Gastrocnemius medialis (tissue), 4 donors: ENCODE data around the gene DDX41. TPM values are rescaled to one million over a fixed set of nuclear protein-coding genes. Genes with fewer than 3 reads are reported as not detected.

Source experiments
- ATAC-seq, 2 donors: fragments of 150-250 bp; one replicate each; pipeline ENCODE4 v1.9.1; 2016
- DNase-seq, 2 donors: peaks; one replicate each; pipeline ENCODE4 v3.0.0-alpha.2; 2019
- H3K27ac ChIP-seq, 4 donors: fragments of 200-600 bp; sonication (generic); 1 replicate in 1 of 4; 2 replicates in 3 of 4; pipeline ENCODE4 v1.5.1; 2016 to 2018; ENCODE audit warnings: mild to moderate bottlenecking in 2 of 4, moderate library complexity in 1 of 4
- H3K27me3 ChIP-seq, 3 donors: fragments of 200-600 bp; sonication (generic) in 2 of 3; 1 replicate in 1 of 3; 2 replicates in 2 of 3; pipeline versions ENCODE4 v1.5.1 to v1.6.0; 2016 to 2019; ENCODE audit warnings: mild to moderate bottlenecking in 1 of 3, moderate library complexity in 1 of 3
- H3K36me3 ChIP-seq, 2 donors: fragments of 200-600 bp; sonication (generic) in 1 of 2; one replicate each; pipeline ENCODE4 v1.5.1; 2017 to 2018
- H3K4me1 ChIP-seq, 2 donors: fragments of 200-600 bp; sonication (generic) in 1 of 2; one replicate each; pipeline ENCODE4 v1.5.1; 2016 to 2017; ENCODE audit warnings: mild to moderate bottlenecking in 2 of 2
- H3K4me3 ChIP-seq, 4 donors: fragments of 200-600 bp; sonication (generic) in 3 of 4; 1 replicate in 1 of 4; 2 replicates in 3 of 4; pipeline ENCODE4 v1.5.1; 2016 to 2019; ENCODE audit warnings: mild to moderate bottlenecking in 2 of 4
- H3K9me3 ChIP-seq, 3 donors: fragments of 200-600 bp; sonication (generic) in 2 of 3; 1 replicate in 1 of 3; 2 replicates in 2 of 3; pipeline ENCODE4 v1.5.1; 2016 to 2019
- POLR2A ChIP-seq, 2 donors: fragments of 450-650 bp; IDR thresholded peaks; one replicate each; pipeline ENCODE4 v1.6.1; 2017; ENCODE audit warnings: antibody characterized with exemption in 2 of 2, mild to moderate bottlenecking in 2 of 2, moderate library complexity in 2 of 2
- in situ Hi-C, 4 donors: fragments of 200-750 bp; cut with MboI; loops; one replicate each; pipeline versions ENCODE4 v1.15.0 to v1.8.0; 2017; ENCODE audit warnings: low sequenced_read_pairs in 4 of 4
- intact Hi-C: fragments of 100-400 bp; cut with DNase I; formaldehyde crosslinking; loops from one replicate; pipeline ENCODE4 v1.15.1; 2023; ENCODE audit warnings: low total_unique reads
- total RNA-seq, 4 donors: library from RNA; depleted of rRNA; stranded (reverse); fragments of >200 nt; gene quantifications; one replicate each; pipeline versions ENCODE4 v1.1.0 to v1.2.3, GENCODE V29; 2016
- TF ChIP-seq, protein P1 (sequence below), 5 experiments: fragments of 450-650 bp in 3 of 5; fragments of 200-600 bp in 2 of 5; sonication (generic) in 2 of 5; IDR thresholded peaks in 4 of 5; conservative IDR thresholded peaks in 1 of 5; 1 replicate in 4 of 5; 2 replicates in 1 of 5; pipeline ENCODE4 v1.5.1; 2016 to 2019; ENCODE audit warnings: antibody characterized with exemption in 5 of 5, mild to moderate bottlenecking in 3 of 5, moderate library complexity in 3 of 5

DDX41 gene
- total RNA-seq, 4 donors from 2014 or later, result 47.1 to 105 (median 62.3) TPM

DNA sequence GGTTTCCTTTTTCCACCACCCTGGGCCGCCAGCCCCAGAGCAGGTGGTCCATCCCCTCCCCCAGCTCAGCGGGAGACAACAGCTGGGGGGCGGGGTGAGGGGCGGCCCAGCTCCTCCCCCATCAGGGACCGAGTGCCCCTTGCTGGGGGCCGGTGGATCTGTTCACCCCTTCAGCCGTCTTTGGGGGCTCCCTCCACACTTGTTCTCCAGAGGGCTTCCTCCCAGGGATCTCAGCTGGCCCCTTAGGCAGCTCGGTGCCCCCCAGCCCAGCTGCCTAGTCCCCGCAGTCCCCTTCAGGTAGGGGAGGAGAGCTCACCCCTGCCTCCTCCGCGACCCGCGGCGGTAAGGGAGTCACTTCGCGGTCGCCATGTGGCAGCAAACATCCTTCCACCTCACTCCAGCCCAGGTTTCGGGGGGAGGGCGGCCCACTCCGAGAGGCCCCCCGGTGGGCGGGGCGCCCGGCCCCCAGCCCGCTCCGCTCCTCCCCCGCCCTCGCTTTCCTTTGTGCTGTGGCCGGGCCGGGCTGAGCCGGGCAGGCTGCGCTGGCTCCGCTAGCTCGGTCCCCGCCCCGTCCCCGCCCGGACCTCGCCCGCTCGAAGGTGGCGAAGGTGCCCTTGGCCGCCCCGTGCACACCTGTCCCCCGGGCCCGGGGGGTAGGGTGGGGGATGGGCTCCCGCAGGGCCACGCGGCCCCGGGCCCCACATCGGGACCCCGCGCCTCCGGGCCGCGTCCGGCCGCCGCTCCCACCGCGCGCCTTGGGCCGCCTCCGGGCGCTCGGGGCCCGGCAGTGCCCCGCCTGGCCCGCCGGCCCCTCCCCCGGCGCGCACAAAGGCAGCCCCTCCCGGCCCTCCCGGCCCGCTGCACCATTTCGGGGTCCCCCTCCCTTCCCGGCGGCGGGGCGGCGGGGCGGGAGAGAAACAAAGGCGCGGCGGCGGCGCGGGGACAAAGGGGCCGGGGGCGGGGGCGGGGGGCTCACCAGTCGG, 44.0 kb downstream of the DDX41 start:
- DNase-seq (no peak), ATAC-seq (no peak)
- H3K4me1 ChIP-seq, result peaks cover 14 to 16% of the 10 kb centered on the region in 2 donors
- peaks cover 0 to 4% (median 0%) of the 10 kb centered on the region in 3 donors for H3K27me3 ChIP-seq
- H3K4me3 ChIP-seq, result peak overlapping the region; percentile 62 to 74 (median 69)
- in situ Hi-C loops, result no loop called here
- intact Hi-C loops, result no loop called here
- H3K9me3 ChIP-seq, result no peaks in the 10 kb centered on the region
- no peak for TF ChIP-seq POLR2A (IDR thresholded peaks at IDR 0.05)
- TF ChIP-seq, protein P1, sequence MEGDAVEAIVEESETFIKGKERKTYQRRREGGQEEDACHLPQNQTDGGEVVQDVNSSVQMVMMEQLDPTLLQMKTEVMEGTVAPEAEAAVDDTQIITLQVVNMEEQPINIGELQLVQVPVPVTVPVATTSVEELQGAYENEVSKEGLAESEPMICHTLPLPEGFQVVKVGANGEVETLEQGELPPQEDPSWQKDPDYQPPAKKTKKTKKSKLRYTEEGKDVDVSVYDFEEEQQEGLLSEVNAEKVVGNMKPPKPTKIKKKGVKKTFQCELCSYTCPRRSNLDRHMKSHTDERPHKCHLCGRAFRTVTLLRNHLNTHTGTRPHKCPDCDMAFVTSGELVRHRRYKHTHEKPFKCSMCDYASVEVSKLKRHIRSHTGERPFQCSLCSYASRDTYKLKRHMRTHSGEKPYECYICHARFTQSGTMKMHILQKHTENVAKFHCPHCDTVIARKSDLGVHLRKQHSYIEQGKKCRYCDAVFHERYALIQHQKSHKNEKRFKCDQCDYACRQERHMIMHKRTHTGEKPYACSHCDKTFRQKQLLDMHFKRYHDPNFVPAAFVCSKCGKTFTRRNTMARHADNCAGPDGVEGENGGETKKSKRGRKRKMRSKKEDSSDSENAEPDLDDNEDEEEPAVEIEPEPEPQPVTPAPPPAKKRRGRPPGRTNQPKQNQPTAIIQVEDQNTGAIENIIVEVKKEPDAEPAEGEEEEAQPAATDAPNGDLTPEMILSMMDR (IDR thresholded peaks at IDR 0.05 in 4 of 5, conservative IDR thresholded peaks at IDR 0.05 in 1 of 5), result no peak
- no peaks in the 10 kb centered on the region for H3K36me3 ChIP-seq
- H3K27ac ChIP-seq, result peak overlapping the region; percentile 69 to 79 (median 72)

DNA sequence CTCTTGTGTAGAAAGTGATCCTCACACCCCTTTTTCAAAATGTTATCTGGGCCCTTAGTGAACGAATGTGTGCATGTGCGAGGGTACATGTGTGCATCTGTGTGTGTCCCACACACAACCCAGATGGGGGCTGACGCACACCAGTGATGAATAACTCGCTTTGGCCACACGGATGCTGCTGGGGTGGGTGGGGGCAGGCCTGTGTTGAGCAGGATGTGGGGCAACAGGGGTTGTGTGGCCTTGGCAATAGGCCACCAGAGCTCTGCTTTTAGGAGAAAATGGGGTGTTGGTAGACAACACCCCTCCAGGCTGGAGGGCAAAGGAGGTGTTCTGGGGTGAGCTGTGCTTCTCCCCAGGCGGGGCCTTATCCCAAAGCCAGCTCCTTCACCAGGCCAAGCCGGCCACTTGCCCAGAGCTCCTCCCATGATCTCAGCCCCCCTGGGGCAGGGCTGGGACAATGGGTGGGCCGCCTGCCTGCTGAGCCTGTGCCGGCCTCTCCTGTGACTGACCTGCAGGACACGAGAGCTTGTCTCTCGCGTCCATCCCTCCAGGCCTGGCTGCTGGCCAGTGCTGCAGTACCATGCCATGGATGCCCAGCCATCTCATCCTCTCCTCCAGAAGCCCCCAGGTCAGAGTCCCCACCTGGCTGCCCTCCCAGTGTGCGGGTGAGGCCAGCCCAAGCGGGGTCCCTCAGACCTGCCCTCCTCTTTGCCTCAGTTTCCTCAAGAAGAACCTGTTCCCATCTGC, 45.0 kb downstream of the DDX41 start:
- Histone ChIP-seq H3K36me3 (no peaks in the 10 kb centered on the region), H3K27me3 (peaks cover 0 to 4% (median 0%) of the 10 kb centered on the region in 3 donors), H3K27ac (peak overlapping the region; percentile 51 to 79 (median 71)), H3K4me1 (peaks cover 9 to 16% of the 10 kb centered on the region in 2 donors), H3K9me3 (no peaks in the 10 kb centered on the region), H3K4me3 (peak overlapping the region; percentile 53 to 74 (median 66))
- intact Hi-C loops, result no loop called here
- in situ Hi-C loops, result no loop called here
- DNase-seq (peak in 1 of 2 donors; percentile 60), ATAC-seq (peak; percentile 16 to 19)
- no peak for TF ChIP-seq POLR2A (IDR thresholded peaks at IDR 0.05)
- TF ChIP-seq, protein P1 (IDR thresholded peaks at IDR 0.05 in 4 of 5, conservative IDR thresholded peaks at IDR 0.05 in 1 of 5), result no peak

- TF ChIP-seq, protein P1 (IDR thresholded peaks at IDR 0.05 in 4 of 5, conservative IDR thresholded peaks at IDR 0.05 in 1 of 5), result no peak
- Histone ChIP-seq H3K27ac (peak overlapping the region; percentile 51 to 79 (median 71)), H3K9me3 (no peaks in the 10 kb centered on the region), H3K27me3 (peaks cover 0 to 4% (median 0%) of the 10 kb centered on the region in 3 donors), H3K4me3 (no peak overlapping the region), H3K36me3 (no peaks in the 10 kb centered on the region), H3K4me1 (peaks cover 9 to 16% of the 10 kb centered on the region in 2 donors)
- in situ Hi-C loops, result no loop called here
- ATAC-seq (no peak), DNase-seq (no peak)
- intact Hi-C loops, result no loop called here
Measured at GRCh38 chr5:177470759-177471536, 45.8 kb downstream of the DDX41 start.

GRCh38 chr5:177469750-177470525, 46.8 kb downstream of the DDX41 start:
- H3K27ac ChIP-seq, result peak overlapping the region; percentile 26 to 71 (median 42)
- no peaks in the 10 kb centered on the region for H3K36me3 ChIP-seq
- H3K9me3 ChIP-seq, result no peaks in the 10 kb centered on the region
- in situ Hi-C loops (no loop called here), intact Hi-C loops (no loop called here)
- H3K4me1 ChIP-seq, result peaks cover 9 to 16% of the 10 kb centered on the region in 2 donors
- no peak for DNase-seq
- TF ChIP-seq, protein P1 (IDR thresholded peaks at IDR 0.05 in 4 of 5, conservative IDR thresholded peaks at IDR 0.05 in 1 of 5), result no peak
- TF ChIP-seq POLR2A (IDR thresholded peaks at IDR 0.05), result no peak
- H3K4me3 ChIP-seq, result no peak overlapping the region
- ATAC-seq, result no peak
- H3K27me3 ChIP-seq, result peaks cover 0 to 4% (median 0%) of the 10 kb centered on the region in 3 donors
